Measurements from ENCODE around the gene FETUB.
"Not testable (repeated sequence)": the region's sequence is repeated elsewhere in the genome, so short reads cannot be mapped to it uniquely, and the experiment has no call there.

FETUB gene

GRCh38 chr3:186613637-186614265 is 26.4 kb upstream of the FETUB start:
- DNase-seq (ENCODE audit: low read depth, low spot score): no peak

DNA sequence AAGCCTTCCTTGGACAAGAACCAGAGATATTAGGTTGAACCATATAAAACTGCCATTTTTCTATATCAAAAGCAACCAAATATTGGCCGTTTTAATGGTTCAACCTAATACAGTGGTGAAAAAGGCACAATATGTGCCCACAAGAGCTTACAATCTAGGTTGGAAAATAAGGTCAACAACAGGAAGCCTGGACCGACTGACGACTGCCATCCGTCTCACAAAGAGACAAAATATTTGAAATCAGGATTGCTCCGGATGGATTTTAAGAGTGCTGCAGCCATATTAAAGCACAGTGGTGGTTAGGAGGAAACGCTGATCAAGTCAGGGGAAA is 26.0 kb upstream of the FETUB start:
- DNase-seq (ENCODE audit: low read depth, low spot score): no peak

GRCh38 chr3:186614597-186615483 is 25.4 kb upstream of the FETUB start:
- DNase-seq (ENCODE audit: low read depth, low spot score): peak; percentile 47

- no peak for DNase-seq (ENCODE audit: low read depth, low spot score)
These were observed 23.9 kb upstream of the FETUB start for GRCh38 chr3:186616299-186616617.

GRCh38 chr3:186617036-186617946 is 22.9 kb upstream of the FETUB start:
- DNase-seq (ENCODE audit: low read depth, low spot score): peak; percentile 72

DNA sequence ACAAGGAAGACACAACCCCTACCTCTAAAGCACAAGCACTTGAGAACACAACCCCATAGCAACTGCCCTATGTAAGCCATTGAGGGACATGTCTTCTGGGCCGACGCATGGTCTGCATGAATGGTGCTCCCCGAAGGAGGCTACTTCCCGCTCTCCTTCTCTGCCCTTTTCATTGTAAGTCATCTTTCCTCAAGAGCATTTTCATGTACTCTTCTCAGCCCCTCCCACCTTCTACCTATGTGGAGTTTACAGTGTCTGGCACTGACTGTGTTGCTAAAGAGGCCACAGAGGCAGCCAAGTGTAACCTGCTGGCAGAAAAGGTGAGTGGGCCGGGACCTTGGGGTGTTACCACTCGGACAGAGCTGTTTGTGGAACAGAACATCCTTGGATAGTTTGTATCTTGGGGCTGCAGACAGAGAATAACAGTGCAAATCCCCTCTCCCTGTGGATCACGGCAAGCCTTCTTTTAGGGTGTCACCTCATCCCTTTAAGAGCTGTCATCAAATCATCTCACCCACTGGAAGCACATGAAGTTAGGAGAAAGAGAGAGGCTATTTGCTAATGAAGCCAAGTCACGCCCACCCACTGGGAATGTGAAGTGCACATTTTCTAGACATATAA is 21.8 kb upstream of the FETUB start:
- no peak for DNase-seq (ENCODE audit: low read depth, low spot score)

- DNase-seq (ENCODE audit: low read depth, low spot score): no peak
These were observed 20.4 kb upstream of the FETUB start for GRCh38 chr3:186619787-186620212.

DNA sequence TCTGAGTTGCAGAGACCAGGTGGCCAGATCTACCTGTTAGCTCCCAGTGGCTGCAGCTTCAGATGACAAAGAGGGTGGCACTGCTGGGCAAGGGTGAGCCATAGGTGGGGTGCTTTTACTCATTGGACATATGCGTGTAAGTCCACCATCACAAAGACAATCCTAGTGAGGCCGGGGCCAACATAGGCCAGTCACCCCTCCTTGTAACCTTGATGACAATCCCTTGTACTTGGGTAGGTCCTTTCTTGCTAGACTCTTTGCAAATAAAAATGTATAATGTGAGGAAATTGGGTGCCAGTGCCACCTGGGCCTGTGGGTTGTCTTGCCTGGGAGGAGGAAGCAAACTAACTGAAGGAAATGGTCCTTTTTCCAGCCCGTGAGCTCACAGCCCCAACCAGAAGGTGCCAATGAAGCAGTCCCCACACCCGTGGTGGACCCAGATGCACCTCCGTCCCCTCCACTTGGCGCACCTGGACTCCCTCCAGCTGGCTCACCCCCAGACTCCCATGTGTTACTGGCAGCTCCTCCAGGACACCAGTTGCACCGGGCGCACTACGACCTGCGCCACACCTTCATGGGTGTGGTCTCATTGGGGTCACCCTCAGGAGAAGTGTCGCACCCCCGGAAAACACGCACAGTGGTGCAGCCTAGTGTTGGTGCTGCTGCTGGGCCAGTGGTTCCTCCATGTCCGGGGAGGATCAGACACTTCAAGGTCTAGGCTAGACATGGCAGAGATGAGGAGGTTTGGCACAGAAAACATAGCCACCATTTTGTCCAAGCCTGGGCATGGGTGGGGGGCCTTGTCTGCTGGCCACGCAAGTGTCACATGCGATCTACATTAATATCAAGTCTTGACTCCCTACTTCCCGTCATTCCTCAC is 19.7 kb upstream of the FETUB start:
- DNase-seq (ENCODE audit: low read depth, low spot score): no peak

DNA sequence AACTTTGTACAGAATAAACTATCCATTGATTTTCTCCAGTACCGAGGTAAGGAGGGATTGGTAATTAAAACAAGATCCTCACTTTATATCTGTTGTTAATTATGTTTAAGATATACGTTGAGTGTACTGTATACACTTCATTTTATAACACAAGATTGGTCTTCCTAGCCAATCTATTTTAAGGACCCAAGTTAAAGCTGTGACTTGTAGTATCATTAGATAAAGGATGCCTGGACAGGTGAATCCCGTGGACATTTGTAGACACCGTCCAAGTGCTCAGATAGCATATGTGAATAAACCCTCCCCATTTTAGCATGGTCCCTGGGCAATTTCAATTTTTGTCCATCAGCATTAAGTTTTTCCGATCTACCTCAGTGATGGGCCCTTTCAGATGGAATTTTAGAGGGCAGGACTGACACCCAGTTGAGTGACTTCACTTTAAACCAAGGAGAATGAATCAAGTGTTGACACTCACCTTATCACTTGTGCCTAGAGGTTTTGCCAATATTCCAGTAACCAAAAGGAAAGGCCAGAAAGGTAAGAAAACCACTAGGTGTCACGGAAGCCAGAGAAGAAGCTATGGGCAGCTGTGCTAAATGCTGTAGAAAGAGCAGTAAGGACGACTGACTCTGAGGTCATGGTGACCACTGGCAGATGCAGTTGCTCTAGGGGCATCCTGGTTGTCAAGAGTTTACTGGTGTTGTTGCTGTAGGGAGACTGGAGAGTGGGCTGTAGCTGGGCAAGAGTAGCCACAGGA is 18.1 kb upstream of the FETUB start:
- DNase-seq (ENCODE audit: low read depth, low spot score): no peak

DNA sequence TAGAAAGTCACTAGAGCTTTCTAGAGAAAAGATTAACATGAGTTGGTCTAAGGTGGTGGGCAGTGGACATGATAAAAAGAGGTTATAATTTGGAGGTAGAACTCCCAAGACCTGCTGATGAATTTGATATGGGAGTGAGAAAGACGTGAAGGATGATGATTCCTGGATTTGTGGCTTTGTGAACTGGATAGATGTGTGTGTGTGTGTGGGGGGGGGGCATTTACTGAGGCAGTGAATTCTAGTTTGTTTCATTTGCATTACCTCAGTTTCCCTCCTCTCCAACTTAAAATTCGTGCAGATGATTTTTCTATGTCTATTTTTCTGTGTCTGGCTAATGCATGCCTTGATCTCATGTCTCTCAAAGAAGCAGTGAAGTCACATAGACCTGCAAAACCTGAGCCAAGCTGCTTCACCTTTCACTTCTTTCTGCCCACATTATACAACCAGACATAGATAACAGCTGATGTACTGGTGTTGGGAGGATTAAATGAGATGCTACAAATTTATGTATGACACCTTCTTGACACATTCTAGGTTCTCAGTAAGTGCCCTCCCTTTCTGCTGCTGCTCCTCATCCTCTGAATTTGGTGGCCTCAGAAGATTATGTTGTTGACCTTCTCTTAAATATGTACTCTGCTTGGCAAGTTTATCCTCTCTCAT is 17.4 kb upstream of the FETUB start:
- no peak for DNase-seq (ENCODE audit: low read depth, low spot score)

- no peak for DNase-seq (ENCODE audit: low read depth, low spot score)
These were observed 15.6 kb upstream of the FETUB start for GRCh38 chr3:186624598-186624997.

DNA sequence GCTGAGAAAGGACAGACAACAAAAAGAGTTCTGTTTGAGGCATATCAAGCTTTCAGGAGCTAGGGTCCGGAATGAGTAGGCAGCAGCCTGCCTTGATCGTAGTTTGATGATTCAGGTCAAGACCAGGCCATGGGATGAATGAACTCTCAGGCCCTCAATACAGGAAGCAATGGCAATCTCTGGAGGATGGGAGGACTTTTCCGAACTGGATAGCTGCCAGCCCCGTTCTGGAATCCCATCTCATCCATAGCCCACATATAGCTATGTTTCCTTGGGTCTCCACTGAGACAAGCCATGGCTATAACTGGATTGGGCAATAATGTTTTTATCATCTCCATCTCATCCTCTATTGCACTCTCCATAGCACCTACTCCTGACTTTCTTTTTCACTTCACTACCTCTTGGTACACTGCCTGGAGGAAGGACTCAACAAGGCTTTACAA is 14.6 kb upstream of the FETUB start:
- DNase-seq (ENCODE audit: low read depth, low spot score): no peak

DNA sequence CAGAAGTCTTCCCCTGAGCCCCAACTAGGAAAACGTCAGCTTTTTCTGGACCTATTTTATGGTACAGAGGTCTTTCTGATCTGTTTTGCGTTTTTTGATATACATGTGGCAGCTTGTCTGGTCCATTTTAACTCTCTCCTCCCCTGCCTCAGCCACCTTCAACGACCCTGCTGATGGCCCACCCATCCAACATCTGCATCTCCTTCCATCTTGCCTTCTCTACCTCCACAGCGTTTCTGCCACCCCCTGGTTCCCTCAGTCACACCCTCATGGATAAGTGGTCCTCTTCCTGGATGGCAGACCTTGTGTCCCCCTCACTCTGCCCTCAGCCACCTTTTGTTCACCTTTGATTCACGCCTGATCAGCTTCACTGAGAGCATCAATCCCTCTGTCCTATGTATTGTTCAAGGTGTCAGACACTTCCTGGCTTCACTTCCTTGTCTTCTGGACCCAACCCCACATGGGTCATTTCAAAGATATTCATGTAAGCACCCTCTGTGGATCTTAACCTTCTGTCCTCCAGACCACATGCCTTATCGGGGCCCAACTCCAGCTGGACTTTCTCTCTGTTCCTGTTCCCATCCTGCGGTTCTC is 13.8 kb upstream of the FETUB start:
- no peak for DNase-seq (ENCODE audit: low read depth, low spot score)

- DNase-seq (ENCODE audit: low read depth, low spot score): no peak
These were observed 12.3 kb upstream of the FETUB start for GRCh38 chr3:186627852-186628414.

- DNase-seq (ENCODE audit: low read depth, low spot score): no peak
These were observed 11.4 kb upstream of the FETUB start for GRCh38 chr3:186628756-186629155.

DNA sequence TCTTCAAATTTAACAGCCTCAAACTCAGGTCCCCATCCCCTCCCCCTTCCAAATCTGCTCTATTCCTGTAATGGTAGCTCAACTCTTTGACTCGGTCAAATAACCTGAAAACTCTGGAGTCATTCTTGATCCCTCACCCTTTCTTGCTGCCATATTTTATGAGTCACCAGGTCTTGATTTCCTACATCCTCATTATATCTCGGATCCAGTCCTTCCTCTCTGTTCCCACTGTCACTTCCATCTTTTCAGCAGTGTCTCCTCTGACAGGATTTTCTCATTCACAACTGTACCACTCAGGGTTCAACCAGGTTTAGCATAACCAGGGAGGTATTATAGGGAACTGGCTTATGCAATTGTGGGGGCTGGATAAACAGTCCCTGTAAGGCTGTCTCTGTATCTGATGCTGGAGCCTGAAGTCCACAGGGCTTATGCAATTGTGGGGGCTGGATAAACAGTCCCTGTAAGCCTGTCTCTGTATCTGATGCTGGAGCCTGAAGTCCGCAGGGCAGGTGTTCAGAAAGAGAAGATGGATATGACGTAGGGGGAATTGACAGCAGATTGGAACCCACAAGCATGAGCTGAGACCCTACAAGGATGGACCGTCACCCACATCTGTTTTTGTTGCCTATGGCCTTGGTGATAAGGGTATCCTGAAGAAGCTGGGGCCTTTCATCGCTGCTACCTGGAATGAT is 9.1 kb upstream of the FETUB start:
- DNase-seq (ENCODE audit: low read depth, low spot score): no peak

DNA sequence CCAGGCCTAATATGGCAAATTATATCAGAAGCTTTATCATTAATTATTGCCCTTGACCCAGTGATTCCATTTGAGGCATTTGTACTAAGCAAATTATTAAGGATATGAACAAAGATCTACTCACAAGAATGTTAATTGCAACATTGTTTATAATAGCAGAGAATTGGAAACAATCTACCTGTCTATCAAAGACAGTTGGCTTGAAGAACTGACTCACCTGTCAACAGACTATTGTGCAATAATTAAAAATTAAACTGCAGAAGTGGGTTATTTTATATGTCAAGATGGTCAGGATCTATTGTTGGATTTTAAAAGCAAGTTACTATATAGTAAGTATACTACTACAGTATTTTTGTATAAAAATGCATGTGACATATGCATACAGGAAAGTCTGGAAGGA is 6.7 kb upstream of the FETUB start:
- DNase-seq (ENCODE audit: low read depth, low spot score): no peak

DNA sequence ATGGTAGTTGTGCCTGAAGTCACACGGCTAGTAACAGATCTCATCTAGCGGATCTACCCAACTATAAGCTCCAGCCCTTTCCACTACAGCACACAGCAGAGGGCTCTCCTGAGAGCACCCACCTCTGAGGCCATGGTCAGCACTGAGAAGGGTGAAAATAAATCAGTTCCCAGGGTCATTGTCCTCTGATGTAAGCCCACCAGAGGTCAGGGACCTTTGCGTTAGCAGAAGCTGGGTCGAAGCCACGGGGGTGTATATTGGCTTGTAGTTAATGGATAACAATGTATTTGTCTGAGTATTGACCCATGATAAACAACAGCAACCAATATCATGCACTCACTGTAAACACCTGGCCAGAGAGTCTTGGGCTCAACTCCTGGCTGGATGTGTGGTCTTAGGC is 6.0 kb upstream of the FETUB start:
- not testable (repeated sequence) for DNase-seq (ENCODE audit: low read depth, low spot score)
